Measurements from ENCODE around the gene VIL1. TPM values are rescaled to one million over a fixed set of nuclear protein-coding genes. Genes with fewer than 3 reads are reported as not detected.

The VIL1 gene
- total RNA-seq, 1 experiment from 2014 or later: 0.02 TPM

DNA sequence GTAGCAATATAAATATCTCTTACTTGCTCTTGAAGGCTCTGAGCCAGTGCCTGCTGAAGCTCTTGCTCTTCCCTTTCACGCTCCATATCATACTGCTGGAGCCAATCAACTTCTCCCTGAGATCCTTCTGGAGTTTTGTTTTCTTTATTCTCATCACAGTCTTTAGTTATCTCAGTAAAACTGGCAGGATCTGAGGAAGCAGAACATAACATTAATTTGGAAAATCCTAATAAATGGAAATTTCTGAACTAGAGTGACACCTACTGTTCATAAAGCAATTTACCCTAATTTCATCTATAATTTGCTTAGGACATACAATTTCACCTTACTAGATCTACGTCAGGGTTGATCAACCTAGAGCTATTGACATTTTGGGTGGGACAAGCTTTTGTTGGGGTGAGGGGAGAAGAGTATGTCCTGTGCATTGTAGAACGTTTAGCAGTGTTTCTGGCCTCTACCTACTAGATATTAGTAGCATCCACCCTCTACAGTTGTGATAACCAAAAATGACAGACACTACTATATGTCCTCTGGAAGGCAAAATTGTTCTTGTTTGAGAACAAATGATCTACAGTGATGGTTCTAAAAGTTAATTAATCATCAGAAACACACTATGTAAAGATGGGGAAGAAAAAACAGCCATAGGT lies 47.2 kb downstream of the VIL1 start:
- Histone ChIP-seq H3K9me3 (replicated peaks) (no peaks in the 10 kb centered on the region), H3K36me3 (peaks cover 44% of the 10 kb centered on the region), H3K27ac (no peak overlapping the region), H3K4me1 (no peaks in the 10 kb centered on the region), H3K27me3 (no peaks in the 10 kb centered on the region), H3K4me3 (no peak overlapping the region)
- DNase-seq: peak in 1 of 2 experiments; percentile 27

DNA sequence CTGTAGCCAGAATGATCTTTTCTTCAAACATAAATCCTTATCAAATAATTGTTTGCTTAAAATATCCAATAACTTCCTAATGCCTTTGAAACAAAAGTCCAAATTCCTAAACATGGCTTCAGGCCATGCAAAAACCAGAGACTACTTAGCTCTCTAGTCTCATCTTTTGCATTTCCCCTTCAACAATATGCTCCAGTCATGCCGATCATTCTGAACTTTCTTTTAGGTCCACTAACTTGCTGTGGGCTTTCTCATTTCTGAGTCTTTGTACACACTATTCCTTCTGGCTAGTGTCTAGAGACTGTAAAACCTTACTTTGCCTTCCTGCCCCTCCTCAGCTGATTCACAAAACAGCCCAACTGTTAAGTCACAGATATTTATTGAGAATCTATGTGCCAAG lies 51.5 kb downstream of the VIL1 start:
- no peak for DNase-seq
- Histone ChIP-seq H3K4me1 (no peaks in the 10 kb centered on the region), H3K4me3 (no peak overlapping the region), H3K27ac (no peak overlapping the region), H3K27me3 (no peaks in the 10 kb centered on the region), H3K9me3 (replicated peaks) (no peaks in the 10 kb centered on the region), H3K36me3 (peaks cover 38% of the 10 kb centered on the region)

DNA sequence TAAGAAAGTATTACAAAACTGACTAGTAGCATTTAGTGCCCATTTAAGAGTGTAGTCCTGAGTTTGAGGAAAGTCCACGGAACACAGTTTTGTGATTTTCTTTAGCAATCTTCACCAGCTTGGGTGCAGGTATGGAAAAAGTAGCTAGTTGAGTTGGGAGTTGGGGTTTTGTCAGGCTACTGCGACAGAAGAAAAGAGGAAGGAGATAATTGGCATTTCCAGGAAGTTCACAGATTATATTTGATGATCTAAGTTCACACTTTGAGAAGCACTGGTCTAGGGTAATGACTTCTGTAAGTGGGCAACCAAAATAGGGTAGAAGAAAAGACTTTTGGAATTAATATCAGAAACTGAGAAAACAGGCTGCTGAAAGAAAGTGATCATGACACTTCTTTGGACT lies 52.1 kb downstream of the VIL1 start:
- no peaks in the 10 kb centered on the region for H3K27me3 ChIP-seq
- peaks cover 38% of the 10 kb centered on the region for H3K36me3 ChIP-seq
- H3K27ac ChIP-seq: no peak overlapping the region
- no peak for DNase-seq
- no peak overlapping the region for H3K4me3 ChIP-seq
- no peaks in the 10 kb centered on the region for H3K4me1 ChIP-seq
- H3K9me3 ChIP-seq (replicated peaks): no peaks in the 10 kb centered on the region

DNA sequence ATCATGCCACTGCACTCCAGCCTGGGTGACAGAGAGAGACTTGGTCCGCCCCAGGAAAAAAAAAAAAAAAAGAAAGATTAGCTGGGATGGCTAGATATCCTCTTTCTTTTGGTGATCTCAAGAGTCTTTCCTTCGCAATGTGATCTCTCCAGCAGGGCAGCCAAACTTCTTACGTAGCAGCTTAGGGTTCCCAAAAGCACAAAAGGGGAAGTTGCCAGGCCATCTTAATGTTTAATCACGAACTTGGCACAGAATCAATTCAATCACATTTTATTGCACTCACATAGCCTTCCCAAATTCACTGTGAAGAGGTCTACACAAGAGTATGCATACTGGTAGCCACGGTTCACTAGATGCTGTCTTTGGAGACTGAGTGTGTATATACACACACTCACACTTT lies 53.1 kb downstream of the VIL1 start:
- H3K27ac ChIP-seq: no peak overlapping the region
- no peak overlapping the region for H3K4me3 ChIP-seq
- no peaks in the 10 kb centered on the region for H3K9me3 ChIP-seq (replicated peaks)
- H3K4me1 ChIP-seq: no peaks in the 10 kb centered on the region
- peaks cover 45% of the 10 kb centered on the region for H3K36me3 ChIP-seq
- no peaks in the 10 kb centered on the region for H3K27me3 ChIP-seq
- no peak for DNase-seq

- H3K27ac ChIP-seq: no peak overlapping the region
- DNase-seq: no peak
- no peaks in the 10 kb centered on the region for H3K4me1 ChIP-seq
- peaks cover 53% of the 10 kb centered on the region for H3K36me3 ChIP-seq
- H3K9me3 ChIP-seq (replicated peaks): no peaks in the 10 kb centered on the region
- H3K27me3 ChIP-seq: no peaks in the 10 kb centered on the region
- no peak overlapping the region for H3K4me3 ChIP-seq
These were observed 54.1 kb downstream of the VIL1 start for GRCh38 chr2:218472988-218473387.

DNA sequence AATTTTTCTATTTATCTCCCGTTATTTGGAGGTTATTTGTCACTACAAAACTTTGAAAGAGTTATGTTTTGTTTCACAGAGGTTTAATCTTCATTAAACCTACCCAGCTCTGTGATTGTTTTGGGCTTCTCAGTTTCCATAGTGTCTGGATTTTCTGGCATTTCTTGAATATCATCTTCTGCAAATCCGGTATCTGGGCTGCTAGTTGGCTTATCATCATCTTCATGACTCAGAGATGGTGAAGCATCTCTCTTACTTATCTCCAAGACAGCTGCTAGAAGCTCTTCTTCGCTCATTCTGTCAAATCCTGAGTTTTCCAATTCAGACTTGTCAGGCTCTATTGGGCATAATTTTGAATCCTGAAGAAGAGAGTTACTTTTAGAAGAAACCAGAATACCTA lies 55.6 kb downstream of the VIL1 start:
- Histone ChIP-seq H3K4me1 (no peaks in the 10 kb centered on the region), H3K4me3 (no peak overlapping the region), H3K9me3 (replicated peaks) (no peaks in the 10 kb centered on the region), H3K27ac (no peak overlapping the region), H3K27me3 (no peaks in the 10 kb centered on the region), H3K36me3 (peaks cover 56% of the 10 kb centered on the region)
- no peak for DNase-seq

DNA sequence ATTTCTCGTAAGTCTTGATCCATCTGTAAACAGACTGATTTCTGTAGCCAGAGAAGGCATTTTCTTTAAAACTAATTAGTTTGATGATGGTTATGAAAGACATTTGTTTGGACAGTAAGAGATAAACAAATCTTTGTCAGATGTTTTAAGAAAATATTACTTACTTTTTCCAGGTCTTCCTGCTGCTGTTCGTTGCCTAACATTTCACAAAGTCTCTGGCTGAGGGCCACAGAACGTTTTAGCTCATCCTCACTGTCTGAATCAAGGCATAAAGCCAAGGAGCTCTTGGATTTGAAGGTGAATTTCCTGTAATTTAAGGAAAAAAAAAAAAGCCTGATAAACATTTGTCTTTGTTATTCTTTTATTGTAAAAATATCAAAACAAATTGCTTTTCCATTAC lies 57.8 kb downstream of the VIL1 start:
- Histone ChIP-seq H3K4me1 (no peaks in the 10 kb centered on the region), H3K27ac (no peak overlapping the region), H3K27me3 (no peaks in the 10 kb centered on the region), H3K4me3 (no peak overlapping the region), H3K9me3 (replicated peaks) (no peaks in the 10 kb centered on the region), H3K36me3 (peaks cover 60% of the 10 kb centered on the region)
- DNase-seq: no peak

DNA sequence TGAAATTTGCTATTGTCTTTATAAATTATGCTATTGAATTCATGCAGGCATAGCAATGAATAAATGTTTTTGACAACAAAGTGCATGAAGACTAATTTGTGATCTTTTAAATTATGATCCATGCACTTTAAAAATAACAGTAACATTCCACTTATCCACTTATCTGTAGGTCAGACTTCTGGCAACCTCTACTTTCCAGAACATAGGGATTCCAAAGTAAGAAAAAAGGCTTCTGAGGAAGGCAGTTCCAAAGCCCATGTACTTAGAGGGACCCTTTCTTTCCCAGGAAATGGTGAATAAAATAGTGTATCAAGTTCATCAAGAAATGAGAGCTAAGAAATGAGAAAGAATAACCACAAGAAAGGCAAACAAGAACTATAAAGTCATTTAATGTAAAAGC lies 58.3 kb downstream of the VIL1 start:
- Histone ChIP-seq H3K27me3 (no peaks in the 10 kb centered on the region), H3K36me3 (peaks cover 57% of the 10 kb centered on the region), H3K4me1 (no peaks in the 10 kb centered on the region), H3K27ac (no peak overlapping the region), H3K9me3 (replicated peaks) (no peaks in the 10 kb centered on the region), H3K4me3 (no peak overlapping the region)
- no peak for DNase-seq

DNA sequence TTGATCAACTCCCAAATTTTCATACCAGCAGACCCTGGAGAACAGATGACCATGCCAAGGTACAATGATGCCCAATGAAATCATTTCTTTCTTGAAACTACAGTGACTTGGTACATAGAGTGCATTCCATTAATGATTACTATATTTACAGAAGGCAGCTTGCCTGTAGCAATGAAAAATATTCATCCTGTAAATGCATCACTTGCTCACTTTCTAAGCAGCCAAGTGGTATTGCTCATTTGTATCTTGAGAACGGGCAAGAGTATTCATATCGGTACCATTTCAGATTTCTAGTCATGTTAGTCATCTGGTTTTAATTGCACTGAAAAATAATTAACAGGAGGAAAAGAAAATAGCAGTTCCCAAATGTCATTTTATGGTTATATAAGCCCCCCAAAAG lies 59.6 kb downstream of the VIL1 start:
- peaks cover 65% of the 10 kb centered on the region for H3K36me3 ChIP-seq
- no peaks in the 10 kb centered on the region for H3K27me3 ChIP-seq
- H3K4me1 ChIP-seq: no peaks in the 10 kb centered on the region
- H3K27ac ChIP-seq: no peak overlapping the region
- no peak overlapping the region for H3K4me3 ChIP-seq
- H3K9me3 ChIP-seq (replicated peaks): no peaks in the 10 kb centered on the region
- DNase-seq: no peak

DNA sequence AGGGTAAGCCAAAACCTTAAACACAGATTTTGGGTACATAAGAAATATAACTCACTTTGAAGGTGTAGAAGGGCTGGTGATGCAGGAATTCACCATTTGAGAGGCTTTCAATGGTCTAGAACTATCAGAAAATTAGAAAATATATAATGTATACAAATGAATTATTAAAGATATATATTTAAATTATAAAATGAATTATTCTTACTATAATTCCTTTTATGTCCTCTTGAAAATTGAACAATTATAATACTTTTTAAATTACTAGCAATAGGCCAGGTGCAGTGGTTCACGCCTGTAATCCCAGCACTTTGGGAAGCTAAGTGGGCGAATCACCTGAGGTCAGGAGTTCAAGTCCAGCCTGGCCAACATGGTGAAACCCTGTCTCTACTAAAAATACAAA lies 60.7 kb downstream of the VIL1 start:
- H3K4me1 ChIP-seq: no peaks in the 10 kb centered on the region
- no peaks in the 10 kb centered on the region for H3K9me3 ChIP-seq (replicated peaks)
- peaks cover 56% of the 10 kb centered on the region for H3K36me3 ChIP-seq
- no peaks in the 10 kb centered on the region for H3K27me3 ChIP-seq
- no peak overlapping the region for H3K27ac ChIP-seq
- H3K4me3 ChIP-seq: no peak overlapping the region
- DNase-seq: no peak

- no peak for DNase-seq
- no peak overlapping the region for H3K4me3 ChIP-seq
- H3K9me3 ChIP-seq (replicated peaks): no peaks in the 10 kb centered on the region
- peaks cover 51% of the 10 kb centered on the region for H3K36me3 ChIP-seq
- no peaks in the 10 kb centered on the region for H3K4me1 ChIP-seq
- no peaks in the 10 kb centered on the region for H3K27me3 ChIP-seq
- H3K27ac ChIP-seq: no peak overlapping the region
These were observed 63.7 kb downstream of the VIL1 start for GRCh38 chr2:218482651-218483050.

- Histone ChIP-seq H3K4me1 (no peaks in the 10 kb centered on the region), H3K4me3 (no peak overlapping the region), H3K27me3 (no peaks in the 10 kb centered on the region), H3K9me3 (replicated peaks) (no peaks in the 10 kb centered on the region), H3K27ac (no peak overlapping the region), H3K36me3 (peaks cover 49% of the 10 kb centered on the region)
- no peak for DNase-seq
These were observed 67.2 kb downstream of the VIL1 start for GRCh38 chr2:218485986-218486667.

DNA sequence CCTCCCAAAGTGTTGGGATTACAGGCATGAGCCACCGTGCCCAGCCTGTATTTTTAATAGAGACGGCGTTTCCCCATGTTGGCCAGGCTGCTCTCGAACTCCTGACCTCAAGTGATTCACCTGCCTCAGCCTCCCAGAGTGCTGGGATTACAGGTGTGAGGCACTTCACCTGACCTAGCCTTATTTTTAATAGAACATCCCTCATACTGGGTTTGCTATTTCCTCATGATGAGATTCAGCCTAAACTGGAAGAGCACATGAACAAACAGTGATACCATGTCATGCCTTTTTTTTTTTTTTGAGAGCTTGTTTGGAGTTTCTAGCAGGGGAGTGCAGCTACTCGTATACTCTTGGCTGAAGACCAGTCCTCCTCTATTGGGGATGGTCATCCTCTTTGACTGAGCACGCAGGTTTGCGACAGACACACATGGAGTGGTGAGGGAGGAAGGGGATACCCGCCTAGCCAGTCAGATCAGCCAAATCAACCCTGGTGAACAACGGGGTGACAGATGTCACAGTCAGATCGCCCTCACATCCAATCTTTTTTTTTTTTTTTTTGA lies 81.7 kb downstream of the VIL1 start:
- H3K36me3 ChIP-seq: peaks cover 33% of the 10 kb centered on the region
- no peak overlapping the region for H3K4me3 ChIP-seq
- DNase-seq: no peak
- no peak overlapping the region for H3K27ac ChIP-seq
- no peaks in the 10 kb centered on the region for H3K27me3 ChIP-seq
- no peaks in the 10 kb centered on the region for H3K4me1 ChIP-seq
- no peaks in the 10 kb centered on the region for H3K9me3 ChIP-seq (replicated peaks)

- Histone ChIP-seq H3K4me3 (no peak overlapping the region), H3K4me1 (no peaks in the 10 kb centered on the region), H3K36me3 (peaks cover 25% of the 10 kb centered on the region), H3K9me3 (replicated peaks) (no peaks in the 10 kb centered on the region), H3K27ac (no peak overlapping the region), H3K27me3 (no peaks in the 10 kb centered on the region)
- DNase-seq: no peak
These were observed 82.7 kb downstream of the VIL1 start for GRCh38 chr2:218501665-218502064.

Measured in SJCRH30 (cell line).